ENCODE data around the gene DACT3. TPM values are rescaled to one million over a fixed set of nuclear protein-coding genes. Genes with fewer than 3 reads are reported as not detected.
"Not testable (repeated sequence)": the region's sequence is repeated elsewhere in the genome, so short reads cannot be mapped to it uniquely, and the experiment has no call there.

The DACT3 gene
- total and polyA plus RNA-seq, 4 donors: 24.4 to 216 (median 65.6) TPM

DNA sequence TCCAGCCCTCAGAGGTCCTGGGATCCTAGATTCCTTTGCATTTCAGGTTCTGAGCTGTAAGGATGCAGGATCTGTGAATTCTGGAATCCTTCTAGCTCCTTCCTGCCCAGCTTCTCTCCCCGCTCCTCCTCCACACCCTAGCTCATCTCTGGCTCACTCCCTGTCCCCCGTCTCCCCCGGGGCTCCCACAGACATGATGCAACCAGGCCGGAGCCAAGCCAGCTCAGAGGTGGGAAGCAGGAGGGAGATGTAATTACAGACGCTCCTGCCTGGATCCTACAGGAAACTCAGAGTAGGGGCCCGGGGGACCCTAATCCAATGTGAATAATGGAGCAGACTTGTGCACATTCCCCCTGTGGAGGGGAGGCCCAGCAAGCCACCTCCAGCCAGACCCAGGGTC lies 29.5 kb downstream of the DACT3 start:
- ATAC-seq (ENCODE audit: low FRiP score) (no peak), DNase-seq (no peak)
- H3K9me3 ChIP-seq (ENCODE audit: control insufficient read depth, low read length): no peaks in the 10 kb centered on the region
- 59 to 65% methylated on average over 6 of the region's 6 CpGs for WGBS, 2 donors
- H3K27ac ChIP-seq (ENCODE audit: low read depth in 1 of 2, low read length in 2 of 2): no peak overlapping the region
- intact Hi-C loops (cut with DNase I): no loop called here
- H3K36me3 ChIP-seq (ENCODE audit: control insufficient read depth in 1 of 2, insufficient read depth in 2 of 2, low read length in 1 of 2): no peaks in the 10 kb centered on the region
- no peaks in the 10 kb centered on the region for H3K27me3 ChIP-seq (ENCODE audit: control insufficient read depth in 1 of 2, insufficient read depth in 2 of 2, low read length in 1 of 2)
- no peaks in the 10 kb centered on the region for H3K4me1 ChIP-seq (ENCODE audit: control insufficient read depth in 1 of 2, insufficient read depth in 2 of 2, low read length in 2 of 2)
- no peak overlapping the region for H3K4me3 ChIP-seq (ENCODE audit: low read length in 2 of 2)

DNA sequence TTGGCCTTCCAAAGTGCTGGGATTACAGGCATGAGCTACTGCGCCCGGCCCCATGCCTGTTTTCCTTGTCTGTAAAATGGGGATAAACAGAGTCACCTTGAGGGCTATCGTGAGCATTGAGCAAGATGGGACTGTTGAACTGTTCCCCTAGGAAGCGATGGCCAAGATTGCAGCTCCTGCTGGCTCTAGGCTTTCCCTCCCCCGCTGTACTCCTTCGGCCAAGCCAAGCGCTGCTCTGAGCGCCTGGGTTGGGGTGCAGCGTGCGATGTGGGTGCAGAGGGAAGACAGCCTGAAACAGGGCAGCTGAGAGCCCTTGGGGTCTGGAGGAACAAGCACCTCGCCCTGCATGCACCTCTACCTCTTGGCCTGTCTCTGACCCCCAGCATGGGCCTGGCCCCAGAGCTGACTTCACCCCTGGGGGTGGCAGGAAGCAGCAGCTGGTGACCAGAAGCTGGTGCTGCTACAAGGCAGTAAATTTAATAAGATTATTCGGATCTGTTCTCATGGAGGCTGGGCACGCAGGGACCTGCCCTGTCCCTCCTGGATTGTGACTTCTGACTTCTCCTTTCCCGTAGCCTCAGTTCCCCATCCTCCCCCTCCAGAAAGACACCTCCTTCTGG lies 30.3 kb downstream of the DACT3 start:
- WGBS, 2 donors: 84 to 86% methylated on average over 14 of the region's 14 CpGs
- intact Hi-C loops (cut with DNase I): no loop called here
- no peaks in the 10 kb centered on the region for H3K36me3 ChIP-seq (ENCODE audit: control insufficient read depth in 1 of 2, insufficient read depth in 2 of 2, low read length in 1 of 2)
- DNase-seq (no peak), ATAC-seq (ENCODE audit: low FRiP score) (no peak)
- H3K9me3 ChIP-seq (ENCODE audit: control insufficient read depth, low read length): no peaks in the 10 kb centered on the region
- H3K4me1 ChIP-seq (ENCODE audit: control insufficient read depth in 1 of 2, insufficient read depth in 2 of 2, low read length in 2 of 2): no peaks in the 10 kb centered on the region
- H3K27ac ChIP-seq (ENCODE audit: low read depth in 1 of 2, low read length in 2 of 2): no peak overlapping the region
- H3K27me3 ChIP-seq (ENCODE audit: control insufficient read depth in 1 of 2, insufficient read depth in 2 of 2, low read length in 1 of 2): no peaks in the 10 kb centered on the region
- H3K4me3 ChIP-seq (ENCODE audit: low read length in 2 of 2): no peak overlapping the region

DNA sequence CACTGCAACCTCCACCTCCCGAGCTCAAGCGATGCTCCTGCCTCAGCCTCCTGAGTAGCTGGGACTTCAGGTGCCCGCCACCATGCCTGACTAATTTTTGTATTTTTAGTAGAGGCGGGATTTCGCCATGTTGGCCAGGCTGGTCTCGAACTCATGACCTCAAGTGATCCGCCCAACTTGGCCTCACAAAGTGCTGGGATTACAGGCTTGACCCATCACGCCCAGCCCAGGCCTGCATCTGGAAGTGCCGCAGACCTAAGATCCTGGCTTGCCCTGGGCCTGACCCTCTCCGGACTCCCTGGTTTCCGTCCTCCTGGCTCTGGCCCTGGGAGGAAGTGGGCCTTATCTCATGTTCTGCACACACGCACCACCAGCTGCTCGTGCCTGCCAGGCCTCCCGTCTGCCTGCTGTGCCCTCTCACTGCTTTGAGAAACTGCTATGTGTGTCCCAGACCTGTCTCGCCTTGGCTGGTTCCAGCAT lies 31.4 kb downstream of the DACT3 start:
- Histone ChIP-seq H3K27me3 (ENCODE audit: control insufficient read depth in 1 of 2, insufficient read depth in 2 of 2, low read length in 1 of 2) (no peaks in the 10 kb centered on the region), H3K4me1 (ENCODE audit: control insufficient read depth in 1 of 2, insufficient read depth in 2 of 2, low read length in 2 of 2) (no peaks in the 10 kb centered on the region), H3K4me3 (ENCODE audit: low read length in 2 of 2) (no peak overlapping the region), H3K9me3 (ENCODE audit: control insufficient read depth, low read length) (no peaks in the 10 kb centered on the region), H3K27ac (ENCODE audit: low read depth in 1 of 2, low read length in 2 of 2) (peak overlapping the region in 1 of 2 donors; percentile 9), H3K36me3 (ENCODE audit: control insufficient read depth in 1 of 2, insufficient read depth in 2 of 2, low read length in 1 of 2) (no peaks in the 10 kb centered on the region)
- intact Hi-C loops (cut with DNase I): no loop called here
- WGBS, 2 donors: 40 to 41% methylated on average over 15 of the region's 15 CpGs
- DNase-seq: peak in 1 of 2 donors; percentile 79
- ATAC-seq (ENCODE audit: low FRiP score): no peak

DNA sequence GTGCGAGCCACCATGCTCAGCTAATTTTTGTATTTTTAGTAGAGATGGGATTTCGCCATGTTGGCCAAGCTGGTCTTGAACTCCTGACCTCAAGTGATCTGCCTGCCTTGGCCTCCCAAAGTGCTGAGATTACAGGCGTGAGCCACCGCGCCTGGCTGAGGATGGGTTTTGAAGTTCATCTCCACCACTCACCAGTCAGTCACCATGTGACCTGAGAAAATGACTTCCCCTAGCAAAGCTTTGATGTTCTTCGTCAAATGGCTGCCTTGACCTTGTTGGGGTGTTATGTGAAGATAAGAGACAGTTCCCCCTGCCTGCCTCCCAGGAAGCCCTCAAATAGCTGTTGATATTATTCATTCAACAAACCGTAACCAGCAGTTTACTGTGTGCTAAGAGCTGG lies 32.0 kb downstream of the DACT3 start:
- H3K27ac ChIP-seq (ENCODE audit: low read depth in 1 of 2, low read length in 2 of 2); H3K27me3 ChIP-seq (ENCODE audit: control insufficient read depth in 1 of 2, insufficient read depth in 2 of 2, low read length in 1 of 2); H3K36me3 ChIP-seq (ENCODE audit: control insufficient read depth in 1 of 2, insufficient read depth in 2 of 2, low read length in 1 of 2); H3K4me1 ChIP-seq (ENCODE audit: control insufficient read depth in 1 of 2, insufficient read depth in 2 of 2, low read length in 2 of 2); intact Hi-C loops (cut with DNase I); DNase-seq; H3K4me3 ChIP-seq (ENCODE audit: low read length in 2 of 2); H3K9me3 ChIP-seq (ENCODE audit: control insufficient read depth, low read length); ATAC-seq (ENCODE audit: low FRiP score): not testable (repeated sequence)
- 97% methylated on average over 7 of the region's 7 CpGs for WGBS, 2 donors

DNA sequence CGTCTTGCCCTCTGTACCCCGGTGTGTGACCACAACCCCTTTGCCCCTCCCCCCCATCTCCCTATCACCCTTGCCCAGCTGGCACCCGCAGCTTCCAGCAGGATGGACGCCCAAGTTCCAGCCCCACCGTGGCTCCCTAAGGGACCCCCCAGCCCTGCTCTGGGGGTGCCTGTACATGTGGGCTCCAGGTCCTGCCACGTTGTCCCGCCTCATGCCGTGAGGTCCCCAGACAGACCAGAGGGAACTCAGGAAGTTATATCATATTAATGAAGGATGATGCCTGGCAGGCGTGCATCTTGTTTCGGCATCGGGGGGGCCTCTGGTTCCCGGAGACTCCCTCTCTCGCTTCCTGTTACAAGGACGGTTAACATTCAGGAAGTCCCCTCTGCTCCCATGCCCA lies 34.5 kb downstream of the DACT3 start:
- Histone ChIP-seq H3K9me3 (ENCODE audit: control insufficient read depth, low read length) (no peaks in the 10 kb centered on the region), H3K36me3 (ENCODE audit: control insufficient read depth in 1 of 2, insufficient read depth in 2 of 2, low read length in 1 of 2) (no peaks in the 10 kb centered on the region), H3K4me1 (ENCODE audit: control insufficient read depth in 1 of 2, insufficient read depth in 2 of 2, low read length in 2 of 2) (no peaks in the 10 kb centered on the region), H3K27ac (ENCODE audit: low read depth in 1 of 2, low read length in 2 of 2) (peak overlapping the region; percentile 58 to 98), H3K4me3 (ENCODE audit: low read length in 2 of 2) (no peak overlapping the region), H3K27me3 (ENCODE audit: control insufficient read depth in 1 of 2, insufficient read depth in 2 of 2, low read length in 1 of 2) (no peaks in the 10 kb centered on the region)
- no peak for ATAC-seq (ENCODE audit: low FRiP score)
- intact Hi-C loops (cut with DNase I): no loop called here
- WGBS, 2 donors: 67 to 72% methylated on average over 14 of the region's 14 CpGs
- DNase-seq: peak in 1 of 2 donors; percentile 65

DNA sequence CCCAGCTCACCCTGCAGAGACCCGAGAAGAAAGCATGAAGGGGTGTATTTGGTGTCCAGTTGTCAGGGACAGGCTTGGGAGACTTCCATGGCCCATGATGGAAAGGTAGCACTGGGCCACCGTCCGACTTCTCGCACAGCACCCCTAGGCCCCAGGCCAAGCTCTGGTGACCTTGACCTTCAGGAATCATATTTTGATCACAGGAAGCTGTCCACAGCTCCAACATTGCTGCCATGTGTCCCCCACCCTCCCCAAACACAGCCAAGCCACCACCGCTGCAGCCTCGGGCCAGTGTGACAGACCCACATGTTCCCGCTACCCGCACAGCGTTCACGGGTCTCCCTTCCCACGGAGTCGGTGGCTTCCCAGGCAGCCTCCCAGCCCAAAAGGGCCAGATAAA lies 35.3 kb downstream of the DACT3 start:
- Histone ChIP-seq H3K36me3 (ENCODE audit: control insufficient read depth in 1 of 2, insufficient read depth in 2 of 2, low read length in 1 of 2) (no peaks in the 10 kb centered on the region), H3K4me1 (ENCODE audit: control insufficient read depth in 1 of 2, insufficient read depth in 2 of 2, low read length in 2 of 2) (no peaks in the 10 kb centered on the region), H3K27ac (ENCODE audit: low read depth in 1 of 2, low read length in 2 of 2) (peak overlapping the region; percentile 58 to 98), H3K4me3 (ENCODE audit: low read length in 2 of 2) (no peak overlapping the region), H3K27me3 (ENCODE audit: control insufficient read depth in 1 of 2, insufficient read depth in 2 of 2, low read length in 1 of 2) (no peaks in the 10 kb centered on the region), H3K9me3 (ENCODE audit: control insufficient read depth, low read length) (no peaks in the 10 kb centered on the region)
- peak; percentile 0 for ATAC-seq (ENCODE audit: low FRiP score)
- WGBS, 2 donors: 29 to 30% methylated on average over 12 of the region's 12 CpGs
- intact Hi-C loops (cut with DNase I): no loop called here
- no peak for DNase-seq

DNA sequence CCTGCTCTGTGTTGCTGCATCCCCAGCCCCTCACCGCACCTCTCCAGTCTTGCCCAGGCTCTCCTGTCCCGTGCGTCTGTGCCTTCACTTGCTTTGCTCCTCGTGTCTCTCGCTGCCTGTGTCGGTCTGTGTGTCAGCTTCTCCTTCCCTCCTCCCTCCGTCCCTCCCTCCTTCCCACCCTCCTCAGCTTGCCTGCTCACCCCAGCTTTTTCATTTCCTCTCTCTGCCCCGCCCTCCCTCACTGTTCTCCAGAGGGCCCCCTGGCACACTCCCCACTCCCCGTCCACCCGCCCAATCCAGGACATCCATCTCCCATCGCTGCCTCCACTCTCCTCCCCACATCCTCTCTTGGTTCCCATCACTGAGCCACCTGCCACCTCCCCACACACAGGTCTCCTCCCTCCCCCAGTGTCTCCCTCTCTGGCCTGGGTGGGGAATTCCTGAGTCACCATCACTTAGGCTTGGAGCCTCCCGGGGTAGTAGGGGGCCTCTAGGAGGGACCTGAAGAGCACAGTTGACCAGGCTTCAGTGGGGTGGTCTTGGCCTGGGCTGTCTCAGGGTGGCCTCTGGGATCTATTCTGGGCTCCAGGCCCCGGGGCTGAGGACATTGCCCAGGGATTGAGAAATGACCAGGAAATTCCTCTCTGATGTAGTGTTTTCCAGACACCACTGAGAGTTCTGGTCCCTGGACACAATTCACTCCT lies 35.9 kb downstream of the DACT3 start, which contains the start of gene PTGIR:
Gene PTGIR (minus strand): TSS at position 132 of the 704 bp plus-strand sequence. CDS start 864 bp downstream, outside the sequence.
- Histone ChIP-seq H3K27ac (ENCODE audit: low read depth in 1 of 2, low read length in 2 of 2) (peak within 1 kb of the TSS; percentile 62 to 98), H3K4me3 (ENCODE audit: low read length in 2 of 2) (peak within 1 kb of the TSS; percentile 24 to 37), H3K4me1 (ENCODE audit: control insufficient read depth in 1 of 2, insufficient read depth in 2 of 2, low read length in 2 of 2) (no peaks in the 10 kb centered on the region), H3K36me3 (ENCODE audit: control insufficient read depth in 1 of 2, insufficient read depth in 2 of 2, low read length in 1 of 2) (no peaks in the 10 kb centered on the region), H3K9me3 (ENCODE audit: control insufficient read depth, low read length) (no peaks in the 10 kb centered on the region), H3K27me3 (ENCODE audit: control insufficient read depth in 1 of 2, insufficient read depth in 2 of 2, low read length in 1 of 2) (no peaks in the 10 kb centered on the region)
- WGBS, 2 donors: 1 to 2% methylated on average over 13 of the region's 13 CpGs
- intact Hi-C loops (cut with DNase I): no loop called here
- DNase-seq (peak; percentile 93), ATAC-seq (ENCODE audit: low FRiP score) (peak; percentile 79)

DNA sequence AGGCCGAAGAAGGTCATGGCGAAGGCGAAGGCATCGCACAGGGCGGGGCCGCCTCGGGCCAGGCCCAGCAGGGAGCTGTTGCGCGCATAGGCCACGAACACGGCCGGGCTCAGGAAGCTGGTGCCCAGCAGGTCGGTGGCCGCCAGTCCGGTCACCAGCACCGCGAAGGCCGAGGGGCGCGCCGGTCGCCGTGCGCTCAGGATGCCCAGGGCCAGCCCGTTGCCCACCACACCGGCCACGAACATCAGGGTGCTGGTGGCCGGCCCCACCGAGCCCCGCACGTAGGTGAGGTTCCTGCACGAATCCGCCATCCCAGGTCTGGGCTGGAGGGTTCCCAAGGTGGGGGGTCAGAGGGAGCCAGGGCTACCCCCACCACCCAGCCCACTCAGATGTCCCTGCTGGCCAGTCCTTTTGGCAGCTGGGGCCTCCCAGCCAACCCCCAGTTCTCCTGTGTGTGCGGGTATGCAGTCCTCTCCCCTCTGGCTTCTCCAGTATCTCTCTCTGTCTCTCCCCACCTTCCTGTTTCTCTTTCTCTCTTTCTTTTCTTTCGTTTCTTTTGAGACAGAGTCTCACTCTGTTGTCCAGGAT lies 37.0 kb downstream of the DACT3 start:
- no peaks in the 10 kb centered on the region for H3K36me3 ChIP-seq (ENCODE audit: control insufficient read depth in 1 of 2, insufficient read depth in 2 of 2, low read length in 1 of 2)
- WGBS, 2 donors: 71 to 86% methylated on average over 31 to 35 of the region's 35 CpGs
- no peak for ATAC-seq (ENCODE audit: low FRiP score)
- DNase-seq: no peak
- H3K27ac ChIP-seq (ENCODE audit: low read depth in 1 of 2, low read length in 2 of 2): peak overlapping the region; percentile 58 to 62
- no peaks in the 10 kb centered on the region for H3K4me1 ChIP-seq (ENCODE audit: control insufficient read depth in 1 of 2, insufficient read depth in 2 of 2, low read length in 2 of 2)
- H3K4me3 ChIP-seq (ENCODE audit: low read length in 2 of 2): peak overlapping the region; percentile 4 to 37
- intact Hi-C loops (cut with DNase I): no loop called here
- H3K9me3 ChIP-seq (ENCODE audit: control insufficient read depth, low read length): no peaks in the 10 kb centered on the region
- no peaks in the 10 kb centered on the region for H3K27me3 ChIP-seq (ENCODE audit: control insufficient read depth in 1 of 2, insufficient read depth in 2 of 2, low read length in 1 of 2)

Measured in aorta (tissue), 5 donors.